GM19452 (cell line): ENCODE measurements around the gene EVC2.

Source experiments
- ATAC-seq: cut with Tn5 transposase; IDR thresholded peaks from one replicate; pipeline ENCODE4 v1.9.1; 2021; ENCODE audit not compliant: unreplicated experiment

The EVC2 gene

DNA sequence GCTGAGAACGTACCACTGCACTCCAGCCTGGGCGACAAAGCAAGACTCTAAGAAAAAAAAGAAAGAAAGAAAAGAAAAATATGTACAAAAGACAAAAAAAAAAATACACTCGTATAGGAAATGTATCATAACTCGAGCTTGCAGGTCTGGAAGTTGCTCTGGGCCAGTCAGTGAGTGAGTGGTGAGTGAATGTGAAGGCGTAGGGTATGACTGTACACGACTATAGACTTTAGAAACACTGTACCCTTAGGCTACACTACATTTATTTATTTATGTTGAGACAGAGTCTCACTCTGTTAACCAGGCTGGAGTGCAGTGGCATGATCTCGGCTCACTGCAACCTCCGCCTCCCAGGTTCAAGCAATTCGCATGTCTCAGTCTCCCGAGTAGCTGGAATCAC lies 29.4 kb downstream of the EVC2 start:
- ATAC-seq: no peak

DNA sequence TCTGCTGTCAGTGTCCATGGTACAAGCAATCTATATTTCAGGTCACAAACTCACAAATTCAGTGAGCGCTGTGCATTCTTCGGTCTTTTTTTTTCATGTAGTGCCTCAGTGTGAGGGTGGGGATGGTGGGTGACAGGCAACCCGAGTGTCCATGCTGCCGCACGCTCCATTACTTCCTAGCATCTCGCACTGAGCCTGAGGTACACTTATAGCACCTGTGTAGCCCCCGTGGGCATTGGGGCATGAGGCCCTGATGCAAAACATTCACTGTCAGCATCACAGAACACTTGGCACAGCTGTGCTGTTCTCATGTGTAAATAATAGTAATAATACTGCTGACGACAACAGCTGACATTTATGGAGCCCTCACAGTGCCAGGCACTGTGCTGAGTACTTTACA lies 31.6 kb downstream of the EVC2 start:
- no peak for ATAC-seq

DNA sequence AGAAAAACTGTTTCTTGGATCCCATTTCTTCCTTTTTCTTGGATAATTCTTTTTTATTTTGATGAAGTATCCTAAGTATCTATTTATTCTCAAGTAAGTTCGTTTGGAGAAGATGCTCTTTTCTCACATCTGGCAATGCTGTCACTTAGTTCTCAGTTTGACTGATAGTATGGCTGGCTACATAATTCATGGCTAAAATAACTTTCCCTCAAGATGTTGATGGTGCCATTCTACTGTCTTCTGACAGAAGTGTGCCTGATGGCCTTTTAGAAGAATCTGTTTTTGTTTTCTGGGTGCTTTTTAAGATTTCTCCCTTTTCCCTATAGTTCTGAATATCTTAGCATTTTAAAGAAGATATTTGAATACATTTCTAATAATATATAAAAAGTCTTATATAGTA lies 41.6 kb downstream of the EVC2 start:
- ATAC-seq: no peak

DNA sequence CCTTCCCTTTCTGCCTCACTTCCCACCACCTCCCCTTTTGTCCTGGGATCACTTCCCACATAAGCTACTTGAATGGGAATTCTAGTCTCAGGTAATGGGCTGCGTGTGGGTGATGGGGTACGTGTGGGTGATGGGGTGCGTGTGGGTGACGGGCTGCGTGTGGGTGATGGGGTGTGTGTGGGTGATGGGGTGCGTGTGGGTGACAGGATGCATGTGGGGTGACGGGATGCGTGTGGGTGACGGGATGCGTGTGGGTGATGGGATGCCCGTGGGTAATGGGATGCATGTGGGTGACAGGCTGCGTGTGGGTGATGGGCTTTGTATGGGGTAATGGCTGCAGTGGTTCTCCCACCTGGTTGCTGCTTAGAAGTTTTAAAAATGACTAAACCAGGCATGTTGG lies 43.6 kb downstream of the EVC2 start:
- ATAC-seq: no peak

DNA sequence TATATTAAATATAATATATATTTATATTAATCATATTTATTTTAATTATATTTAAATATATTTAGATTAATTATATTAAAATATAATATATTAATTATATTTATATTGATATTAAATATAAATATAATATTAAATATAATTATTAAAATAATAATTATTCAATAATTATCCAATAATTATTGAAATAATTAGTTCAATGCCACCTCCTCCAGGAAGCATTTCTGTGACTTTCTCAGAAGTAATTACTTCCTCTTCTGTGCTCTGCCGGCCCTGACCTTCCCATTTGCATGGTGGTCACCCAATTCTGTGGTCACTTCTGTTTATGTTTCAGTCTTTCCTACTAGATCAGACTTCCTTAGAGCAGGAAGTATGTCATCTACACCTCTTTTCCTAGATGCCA lies 45.8 kb downstream of the EVC2 start:
- no peak for ATAC-seq

DNA sequence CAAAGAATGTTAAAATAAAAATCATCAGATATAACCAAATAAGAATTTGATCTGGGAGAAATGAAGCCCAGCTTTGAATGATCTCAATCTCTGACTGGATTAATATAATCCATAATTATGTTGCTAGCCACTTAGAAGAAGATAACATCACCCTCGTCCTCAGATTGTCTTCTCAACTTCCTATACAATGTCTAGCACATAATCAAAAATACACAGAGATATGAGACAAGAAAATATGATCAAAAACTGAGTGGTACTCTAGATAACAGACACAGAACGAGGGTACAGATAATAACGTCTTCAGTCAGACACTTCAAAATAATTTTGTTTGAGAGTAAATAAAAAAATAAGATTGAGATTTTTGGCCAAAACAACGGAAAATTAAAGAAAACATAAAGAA lies 47.1 kb downstream of the EVC2 start:
- no peak for ATAC-seq

DNA sequence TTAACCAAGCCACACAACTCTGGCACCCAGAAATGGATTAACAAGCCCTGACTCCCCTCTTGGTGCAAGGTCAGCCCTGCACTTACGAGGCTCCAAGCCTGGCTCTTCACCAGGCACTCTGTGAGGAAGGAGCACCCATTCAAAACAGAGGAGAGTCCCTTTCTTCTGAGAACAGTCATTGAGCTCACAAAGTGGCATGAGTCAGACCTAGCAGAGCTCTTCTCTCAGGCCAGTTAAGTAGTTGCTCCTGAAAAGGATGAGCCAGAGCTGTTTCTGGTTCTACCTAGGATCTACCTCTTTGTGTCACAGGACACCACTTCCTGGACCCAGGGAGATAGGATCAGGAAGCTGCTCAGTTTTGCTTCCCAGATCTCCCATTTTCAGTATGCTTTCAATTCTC lies 48.2 kb downstream of the EVC2 start:
- no peak for ATAC-seq

DNA sequence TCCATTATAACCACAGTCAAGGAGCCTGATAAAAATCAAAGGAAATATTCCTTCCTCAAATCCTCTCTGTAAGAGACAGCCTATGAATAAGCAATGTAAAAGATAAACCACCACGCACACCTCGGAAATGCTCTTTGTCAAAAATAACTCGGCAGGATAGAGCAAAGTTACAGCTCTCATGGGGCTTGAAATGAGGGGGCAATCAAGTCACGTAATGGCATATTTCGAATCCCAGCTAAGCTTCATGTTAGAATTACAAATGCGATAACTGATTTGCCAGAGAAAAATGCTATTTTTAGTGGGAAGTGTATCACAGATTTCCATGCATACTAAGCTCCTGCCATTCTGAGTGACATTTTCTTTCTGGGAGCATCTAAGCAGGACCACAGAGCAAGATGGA lies 49.4 kb downstream of the EVC2 start:
- ATAC-seq: no peak

DNA sequence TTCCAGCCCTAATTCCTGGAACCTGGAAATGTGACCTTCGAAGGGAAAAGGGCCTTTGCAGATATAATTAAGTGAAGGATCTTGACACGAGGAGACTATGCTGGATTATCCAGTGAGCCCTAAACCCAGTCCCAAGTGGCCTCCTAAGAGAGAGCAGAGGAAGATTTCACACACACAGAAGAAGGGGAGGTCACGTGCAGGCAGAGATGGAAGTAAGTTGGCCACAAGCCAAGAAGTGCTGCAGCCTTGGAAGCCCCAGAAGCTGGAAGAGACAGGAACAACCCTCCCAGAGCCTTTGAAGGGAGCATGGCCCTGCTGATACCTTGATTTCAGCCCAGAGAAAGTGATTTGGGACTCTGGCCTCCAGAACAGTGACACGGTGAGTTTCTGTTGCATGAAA lies 51.9 kb downstream of the EVC2 start:
- no peak for ATAC-seq

DNA sequence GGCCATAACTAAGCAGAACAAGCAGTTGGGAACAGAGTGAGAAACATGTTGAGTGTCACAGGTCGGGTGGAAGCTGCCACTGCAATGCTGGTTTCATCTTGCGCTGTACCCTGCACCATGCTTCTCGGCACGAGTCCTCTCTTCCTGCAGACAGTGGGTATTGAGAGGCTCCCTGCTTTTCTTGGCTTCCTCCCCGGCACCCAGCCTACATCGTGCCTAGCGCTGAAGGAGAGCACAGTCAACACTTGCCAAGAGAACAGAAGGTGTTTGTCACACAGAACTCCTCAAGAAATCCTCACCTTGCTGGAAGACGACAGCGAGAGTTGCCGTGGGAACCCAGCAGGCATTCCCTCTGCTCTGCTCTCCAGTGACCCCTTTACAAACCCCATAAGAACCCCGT lies 53.6 kb downstream of the EVC2 start:
- no peak for ATAC-seq

DNA sequence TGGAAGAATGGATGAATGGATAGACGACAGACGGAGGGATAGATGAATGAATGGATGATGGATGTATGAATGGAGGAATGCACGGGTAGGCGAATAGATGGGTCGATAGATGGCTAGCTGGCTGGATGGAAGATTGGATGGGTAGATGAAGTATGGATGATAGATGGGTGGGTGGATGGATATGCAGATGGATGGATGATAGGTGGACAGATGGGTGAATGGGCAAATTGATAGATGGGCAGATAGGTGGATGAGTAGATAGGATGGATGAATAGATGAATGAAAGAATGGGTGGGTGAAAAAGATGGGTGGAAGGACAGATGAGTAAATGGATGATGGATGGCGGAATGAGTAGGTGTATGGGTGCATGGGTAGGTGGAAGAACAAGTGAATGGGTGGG lies 57.3 kb downstream of the EVC2 start:
- no peak for ATAC-seq

DNA sequence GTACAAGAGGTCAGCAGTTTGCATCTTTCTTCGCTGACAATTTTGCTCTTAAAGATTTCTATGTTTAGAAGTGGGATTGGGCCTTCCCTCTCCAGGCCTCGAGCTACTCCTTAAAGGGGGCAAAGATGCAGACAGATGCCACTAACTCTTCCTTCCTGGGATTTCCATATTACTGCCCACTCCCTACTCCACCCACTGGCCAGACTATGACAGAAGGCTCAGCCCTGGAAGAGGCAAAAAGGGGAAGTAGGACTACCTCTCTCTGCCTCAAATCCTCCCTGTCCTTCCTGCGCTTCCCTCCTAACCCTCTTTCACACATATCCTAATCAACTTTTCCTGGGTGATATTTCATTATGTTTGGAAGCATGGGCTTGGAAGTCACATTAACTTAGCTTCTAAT lies 58.3 kb downstream of the EVC2 start:
- ATAC-seq: no peak

DNA sequence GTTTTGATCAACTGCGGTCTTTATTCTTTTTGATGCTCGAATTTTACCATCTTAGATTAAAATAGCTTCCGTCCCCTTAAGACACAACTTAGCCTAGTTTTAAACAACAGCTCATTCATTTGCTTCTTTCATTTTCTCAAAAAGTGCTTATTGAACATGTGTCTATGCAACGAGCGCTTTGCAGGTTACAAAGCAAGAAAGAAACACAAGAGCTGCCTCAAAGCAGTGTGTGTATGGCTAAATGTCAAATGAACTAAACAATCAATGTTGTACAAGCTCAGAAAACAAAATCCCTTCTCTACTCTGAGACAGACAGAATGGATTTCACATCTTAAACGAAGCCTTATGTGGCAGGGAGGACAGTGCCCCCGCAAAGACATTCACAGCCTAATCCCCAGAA lies 61.0 kb downstream of the EVC2 start:
- no peak for ATAC-seq

DNA sequence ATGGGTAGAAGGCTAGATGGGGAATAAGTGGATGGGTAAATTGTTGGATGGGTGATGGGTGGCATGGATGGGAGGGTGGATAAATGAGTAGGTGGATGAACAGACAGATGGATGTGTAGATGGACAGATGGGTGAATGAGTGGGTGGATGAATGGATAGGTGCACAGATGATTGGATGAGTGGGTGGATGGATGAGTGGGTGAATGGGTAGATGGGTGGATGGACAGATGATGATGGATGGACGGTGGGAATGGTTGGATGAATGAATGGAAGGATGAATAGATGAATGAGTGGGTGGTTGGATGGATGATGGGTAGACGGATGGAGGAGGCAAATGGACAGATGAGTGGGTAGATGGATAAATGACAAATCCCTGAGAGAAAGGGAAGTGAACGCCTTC lies 68.3 kb downstream of the EVC2 start:
- no peak for ATAC-seq

DNA sequence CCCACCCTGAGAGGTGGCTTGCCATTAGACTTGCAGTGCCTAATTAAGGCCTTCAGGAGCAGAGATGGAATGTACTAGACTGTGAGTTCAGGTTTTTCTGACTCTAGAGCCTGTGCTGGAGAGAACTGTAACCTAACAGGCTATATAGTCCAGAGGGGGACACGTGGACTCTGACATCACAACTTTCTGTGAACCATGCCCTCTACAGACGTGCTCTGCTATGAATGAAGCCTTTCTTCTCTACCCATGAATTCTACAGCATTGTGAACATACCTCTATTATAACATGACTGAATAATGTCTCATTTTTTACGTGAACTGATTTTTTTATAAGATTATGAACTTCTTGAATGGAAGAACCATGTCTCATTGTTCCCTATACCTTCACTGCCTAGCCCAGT lies 68.8 kb downstream of the EVC2 start:
- no peak for ATAC-seq

DNA sequence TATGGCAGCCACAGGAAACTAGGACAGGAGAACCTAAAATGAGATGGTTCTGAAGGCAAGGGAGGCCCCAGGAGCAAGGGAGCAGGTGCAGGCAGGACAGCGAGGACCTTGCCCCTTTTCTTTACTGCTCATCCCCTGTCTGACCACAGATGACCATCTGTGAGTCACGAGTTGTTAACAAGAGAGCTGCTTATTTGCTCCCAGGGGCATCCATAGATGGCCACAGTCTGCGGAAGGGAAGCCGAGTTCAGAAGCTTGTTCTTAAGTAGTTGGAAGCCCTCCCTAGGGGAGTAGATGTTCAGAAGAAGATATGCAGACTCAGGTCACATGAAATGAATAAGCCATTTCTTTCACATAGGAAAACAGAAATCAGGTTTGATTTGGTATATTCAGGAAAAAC lies 69.4 kb downstream of the EVC2 start:
- ATAC-seq: no peak

DNA sequence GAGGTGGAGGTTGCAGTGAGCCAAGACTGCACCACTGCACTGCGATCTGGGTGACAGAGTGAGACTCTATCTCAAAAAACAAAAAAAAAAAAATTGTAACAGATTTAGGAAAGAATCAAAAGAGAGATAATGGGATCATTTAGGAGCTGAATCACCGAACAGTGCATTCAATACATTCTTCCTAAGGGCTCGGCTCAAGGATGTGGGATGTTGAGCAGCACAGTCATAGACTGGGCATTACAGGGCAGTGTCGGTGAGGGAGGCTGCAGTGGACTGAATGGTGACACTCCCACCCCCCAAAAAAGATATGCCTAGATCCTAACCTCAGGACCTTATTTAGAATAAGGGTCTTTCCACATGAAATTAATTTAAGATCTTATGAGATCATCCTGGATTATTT lies 70.0 kb downstream of the EVC2 start:
- ATAC-seq: no peak

DNA sequence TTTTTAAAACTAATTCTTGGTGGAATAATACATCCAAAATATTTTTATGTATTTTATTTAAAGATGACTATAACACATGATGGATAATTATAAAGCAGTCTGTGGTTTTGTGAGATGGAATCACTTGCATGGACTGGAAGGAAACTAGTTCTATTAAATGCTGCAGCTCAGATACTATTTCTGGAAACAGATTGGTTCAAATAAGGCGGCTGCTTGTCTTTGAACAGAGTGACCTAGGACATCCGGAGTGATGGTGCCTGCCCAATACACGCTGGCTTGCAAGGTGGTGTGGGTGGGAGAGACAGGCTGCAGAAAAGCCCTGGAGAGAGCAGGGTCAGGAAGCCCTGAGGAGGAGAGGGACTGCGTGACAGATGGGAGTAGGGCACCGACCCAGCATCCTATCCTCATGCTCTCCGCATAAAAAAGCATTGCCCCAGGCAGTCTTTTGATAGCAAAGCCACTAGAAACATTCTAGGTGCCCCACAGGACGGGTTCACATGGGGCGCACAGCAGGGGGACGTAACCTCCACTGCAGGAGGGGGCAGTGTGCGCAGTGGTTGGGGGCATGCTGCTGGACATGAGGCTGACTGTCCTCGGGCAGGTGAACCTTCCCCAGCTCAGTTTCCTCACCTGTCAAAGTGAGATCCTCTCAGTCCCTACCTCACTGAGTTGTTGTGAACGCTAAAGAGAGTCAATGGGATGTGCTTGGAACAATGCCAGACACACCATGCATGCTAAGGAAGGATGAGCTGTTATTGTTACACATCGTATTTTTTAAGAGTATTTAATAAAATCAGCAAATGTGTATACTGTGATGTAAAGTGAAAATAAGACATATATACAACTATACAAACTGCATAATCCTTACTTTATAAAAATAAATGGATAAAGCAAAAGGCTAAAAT lies 71.3 kb downstream of the EVC2 start:
- no peak for ATAC-seq

DNA sequence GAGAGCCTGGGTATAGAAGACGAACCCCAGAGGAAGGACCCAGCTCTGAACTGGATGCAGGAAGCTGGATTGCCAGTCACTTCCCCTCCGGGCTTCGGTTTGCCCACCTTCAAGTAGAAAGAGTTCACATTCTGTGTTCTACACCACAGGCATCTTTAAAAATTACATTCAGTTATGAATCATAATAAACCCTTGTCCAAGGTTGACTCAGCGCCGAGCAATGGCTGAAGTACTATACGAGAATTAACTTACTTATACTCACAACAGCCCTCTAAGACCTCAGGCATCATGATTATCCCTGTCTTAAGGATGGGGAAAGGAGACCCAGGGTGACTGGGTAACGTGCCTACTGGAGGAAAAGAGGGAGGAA lies 72.5 kb downstream of the EVC2 start:
- no peak for ATAC-seq

DNA sequence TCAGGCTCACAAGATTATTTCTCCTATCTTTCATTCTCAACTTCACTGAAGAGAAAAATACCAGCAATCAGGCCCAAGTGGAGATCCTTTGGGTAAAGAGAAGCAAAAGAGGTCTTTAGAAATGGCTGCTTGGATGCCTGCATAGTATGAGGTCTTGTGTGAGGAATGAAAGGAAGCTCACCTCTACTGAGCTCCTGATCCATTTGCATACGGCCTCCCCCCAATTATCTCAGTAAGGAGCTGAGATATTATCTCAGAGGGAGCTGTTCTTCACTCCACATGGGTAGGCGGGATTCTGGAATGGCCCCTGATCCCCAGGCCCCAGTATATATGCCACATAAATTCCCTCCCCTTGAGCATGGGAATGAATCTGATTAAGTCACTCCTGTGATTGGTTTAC lies 75.8 kb downstream of the EVC2 start:
- ATAC-seq: no peak

DNA sequence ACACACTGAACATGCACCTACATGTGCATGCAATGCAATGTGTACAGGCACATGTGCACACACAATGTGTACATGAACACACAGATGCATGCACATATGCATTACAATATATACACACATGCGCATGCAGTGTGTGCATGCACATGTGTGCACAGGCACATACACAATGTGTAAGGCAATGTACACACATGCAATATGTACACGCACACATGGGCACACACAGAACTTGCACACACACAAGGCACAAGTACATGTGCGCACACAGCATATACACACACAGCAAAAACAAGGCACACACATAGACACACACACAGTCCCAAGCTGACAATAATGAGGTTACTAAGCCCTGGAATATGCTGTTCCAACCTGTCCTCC lies 76.3 kb downstream of the EVC2 start:
- no peak for ATAC-seq

DNA sequence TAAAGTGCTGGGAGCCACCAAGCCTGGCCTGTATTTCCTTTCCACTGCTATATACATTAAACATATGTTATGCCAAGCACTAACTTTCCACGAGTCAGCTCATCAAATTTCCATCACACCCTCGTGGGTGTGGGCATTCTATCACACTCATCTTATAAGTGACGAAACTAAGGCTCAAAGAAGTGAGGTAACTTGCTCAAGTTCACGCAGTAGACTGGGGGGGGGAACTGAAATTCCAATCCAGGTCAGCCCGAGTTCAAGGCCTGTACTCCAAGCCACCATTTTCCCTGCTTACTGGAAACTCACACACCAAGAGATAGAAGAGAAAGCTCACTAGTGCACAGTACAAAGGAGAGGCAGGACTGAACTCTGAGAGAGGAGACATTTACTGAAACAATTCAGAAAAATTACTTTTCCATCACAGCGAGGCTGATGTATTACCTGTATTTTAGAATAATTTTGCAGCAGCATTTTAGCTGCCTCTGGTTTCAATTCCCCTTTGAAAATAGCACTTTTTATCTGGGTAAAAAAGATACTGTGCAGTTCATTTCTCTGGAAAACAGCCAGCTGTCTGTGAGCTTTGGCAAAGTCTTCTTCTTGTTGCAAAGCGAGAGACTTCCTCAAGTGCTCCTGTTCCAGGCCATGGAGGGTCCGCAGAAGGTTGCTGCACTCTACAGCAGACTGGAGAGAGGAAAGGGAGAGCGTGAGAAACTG lies 76.8 kb downstream of the EVC2 start:
- ATAC-seq: no peak

DNA sequence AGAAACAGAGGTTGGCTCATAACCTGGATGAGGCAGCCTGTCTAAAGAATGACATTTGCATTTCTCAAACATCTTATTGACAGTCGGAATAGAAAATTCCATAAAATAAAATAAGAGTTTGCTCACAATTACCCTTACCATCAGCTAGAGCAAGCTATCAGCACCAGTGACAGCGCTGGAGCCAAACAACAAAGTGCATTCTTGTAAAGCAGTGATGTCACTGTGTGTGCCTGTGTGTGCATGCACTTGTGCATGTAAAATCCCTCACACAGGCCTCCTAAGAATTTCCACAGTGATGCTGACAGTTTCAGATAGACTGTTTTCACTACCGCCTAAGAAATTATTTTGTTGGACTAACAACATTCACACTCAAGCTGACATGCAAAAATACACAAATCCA lies 77.6 kb downstream of the EVC2 start:
- no peak for ATAC-seq
